Stomach smooth muscle (tissue), 2 donors: ENCODE data around the gene PTPRN2.

Experiments used
- H3K27ac ChIP-seq: one replicate; pipeline ENCODE4 v1.7.0; 2013; ENCODE audit warnings: mild to moderate bottlenecking, low read length, inconsistent platforms
- H3K27me3 ChIP-seq, 2 donors: one replicate each; pipeline ENCODE4 v1.7.0; 2013; ENCODE audit warnings: low read length in 2 of 2; ENCODE audit not compliant: insufficient read depth in 2 of 2, control insufficient read depth in 1 of 2
- H3K36me3 ChIP-seq, 2 donors: one replicate each; pipeline ENCODE4 v1.7.0; 2013; ENCODE audit warnings: low read length in 2 of 2; ENCODE audit not compliant: control insufficient read depth in 2 of 2, insufficient read depth in 2 of 2
- H3K4me1 ChIP-seq: one replicate; pipeline ENCODE4 v1.7.0; 2013; ENCODE audit warnings: low read length; ENCODE audit not compliant: control insufficient read depth, insufficient read depth
- H3K4me3 ChIP-seq, 2 donors: one replicate each; pipeline ENCODE4 v1.7.0; 2013; ENCODE audit warnings: low read length in 2 of 2
- H3K9ac ChIP-seq, 2 donors: one replicate each; pipeline ENCODE4 v1.7.0; 2013; ENCODE audit warnings: low read length in 2 of 2, mild to moderate bottlenecking in 1 of 2
- H3K9me3 ChIP-seq, 2 donors: one replicate each; pipeline ENCODE4 v1.7.0; 2013; ENCODE audit warnings: low read length in 2 of 2; ENCODE audit not compliant: control insufficient read depth in 2 of 2
- donor health status: healthy.
- donor health status: Pancreatic carcinoma.

Gene PTPRN2

GRCh38 chr7:158602041-158602440 lies 14.4 kb upstream of the PTPRN2 start:
- no peaks in the 10 kb centered on the region for H3K9me3 ChIP-seq
- H3K36me3 ChIP-seq: no peaks in the 10 kb centered on the region
- H3K4me3 ChIP-seq: no peak overlapping the region
- no peak overlapping the region for H3K27ac ChIP-seq
- no peaks in the 10 kb centered on the region for H3K27me3 ChIP-seq
- no peak overlapping the region for H3K9ac ChIP-seq
- H3K4me1 ChIP-seq: no peaks in the 10 kb centered on the region

GRCh38 chr7:158601090-158601489 lies 13.5 kb upstream of the PTPRN2 start:
- H3K9me3 ChIP-seq: no peaks in the 10 kb centered on the region
- no peaks in the 10 kb centered on the region for H3K27me3 ChIP-seq
- H3K4me1 ChIP-seq: no peaks in the 10 kb centered on the region
- H3K36me3 ChIP-seq: no peaks in the 10 kb centered on the region
- H3K4me3 ChIP-seq: no peak overlapping the region
- H3K9ac ChIP-seq: no peak overlapping the region
- no peak overlapping the region for H3K27ac ChIP-seq

GRCh38 chr7:158596745-158597144 lies 9.1 kb upstream of the PTPRN2 start:
- H3K9ac ChIP-seq: no peak overlapping the region
- peaks cover 0 to 2% of the 10 kb centered on the region in 2 donors for H3K27me3 ChIP-seq
- H3K4me1 ChIP-seq: peaks cover 3% of the 10 kb centered on the region
- H3K36me3 ChIP-seq: no peaks in the 10 kb centered on the region
- H3K27ac ChIP-seq: no peak overlapping the region
- no peak overlapping the region for H3K4me3 ChIP-seq
- peaks cover 0 to 6% of the 10 kb centered on the region in 2 donors for H3K9me3 ChIP-seq

GRCh38 chr7:158596309-158596708 lies 8.7 kb upstream of the PTPRN2 start:
- no peaks in the 10 kb centered on the region for H3K36me3 ChIP-seq
- no peak overlapping the region for H3K4me3 ChIP-seq
- peaks cover 3% of the 10 kb centered on the region for H3K4me1 ChIP-seq
- no peak overlapping the region for H3K9ac ChIP-seq
- H3K9me3 ChIP-seq: peaks cover 0 to 6% of the 10 kb centered on the region in 2 donors
- peaks cover 0 to 2% of the 10 kb centered on the region in 2 donors for H3K27me3 ChIP-seq
- H3K27ac ChIP-seq: no peak overlapping the region

- Histone ChIP-seq H3K9me3 (peaks cover 0 to 6% of the 10 kb centered on the region in 2 donors), H3K4me3 (peak overlapping the region in 1 of 2 donors; percentile 49), H3K27me3 (peaks cover 0 to 2% of the 10 kb centered on the region in 2 donors), H3K36me3 (no peaks in the 10 kb centered on the region), H3K27ac (peak overlapping the region; percentile 73), H3K9ac (peak overlapping the region in 1 of 2 donors; percentile 69), H3K4me1 (peaks cover 3% of the 10 kb centered on the region)
These were observed 7.4 kb upstream of the PTPRN2 start for GRCh38 chr7:158595068-158595467.

GRCh38 chr7:158592541-158592940 lies 4.9 kb upstream of the PTPRN2 start:
- Histone ChIP-seq H3K9me3 (peaks cover 0 to 6% of the 10 kb centered on the region in 2 donors), H3K9ac (no peak overlapping the region), H3K36me3 (no peaks in the 10 kb centered on the region), H3K4me3 (no peak overlapping the region), H3K27me3 (peaks cover 0 to 2% of the 10 kb centered on the region in 2 donors), H3K4me1 (peaks cover 5% of the 10 kb centered on the region), H3K27ac (no peak overlapping the region)

GRCh38 chr7:158591944-158592343 lies 4.3 kb upstream of the PTPRN2 start:
- Histone ChIP-seq H3K27ac (no peak overlapping the region), H3K4me1 (peaks cover 5% of the 10 kb centered on the region)

GRCh38 chr7:158590181-158590530 lies 2.5 kb upstream of the PTPRN2 start:
- Histone ChIP-seq H3K27ac (no peak overlapping the region), H3K9ac (no peak overlapping the region), H3K36me3 (no peaks in the 10 kb centered on the region), H3K4me3 (no peak overlapping the region), H3K27me3 (peaks cover 15 to 16% of the 10 kb centered on the region in 2 donors), H3K4me1 (peaks cover 16% of the 10 kb centered on the region), H3K9me3 (peaks cover 0 to 5% of the 10 kb centered on the region in 2 donors)

More at GRCh38 chr7:158591944-158592343, 4.3 kb upstream of the PTPRN2 start:
- no peaks in the 10 kb centered on the region for H3K36me3 ChIP-seq
- H3K27me3 ChIP-seq: peaks cover 0 to 2% of the 10 kb centered on the region in 2 donors
- H3K9ac ChIP-seq: no peak overlapping the region
- peaks cover 0 to 6% of the 10 kb centered on the region in 2 donors for H3K9me3 ChIP-seq
- no peak overlapping the region for H3K4me3 ChIP-seq

- H3K36me3 ChIP-seq: no peaks in the 10 kb centered on the region
- H3K9me3 ChIP-seq: peaks cover 0 to 3% of the 10 kb centered on the region in 2 donors
- no peak overlapping the region for H3K4me3 ChIP-seq
- H3K27me3 ChIP-seq: peaks cover 17 to 19% of the 10 kb centered on the region in 2 donors
- H3K9ac ChIP-seq: no peak overlapping the region
- no peak overlapping the region for H3K27ac ChIP-seq
- H3K4me1 ChIP-seq: peaks cover 14% of the 10 kb centered on the region
These were observed 2.0 kb upstream of the PTPRN2 start for GRCh38 chr7:158589653-158590052.

GRCh38 chr7:158588878-158589442 lies 1.3 kb upstream of the PTPRN2 start:
- peaks cover 24% of the 10 kb centered on the region in 2 donors for H3K27me3 ChIP-seq
- no peak overlapping the region for H3K4me3 ChIP-seq
- peaks cover 14% of the 10 kb centered on the region for H3K4me1 ChIP-seq
- H3K9ac ChIP-seq: no peak overlapping the region
- peaks cover 0 to 3% of the 10 kb centered on the region in 2 donors for H3K9me3 ChIP-seq
- no peak overlapping the region for H3K27ac ChIP-seq
- no peaks in the 10 kb centered on the region for H3K36me3 ChIP-seq

- no peak overlapping the region for H3K9ac ChIP-seq
- H3K36me3 ChIP-seq: no peaks in the 10 kb centered on the region
- peaks cover 31% of the 10 kb centered on the region in 2 donors for H3K27me3 ChIP-seq
- H3K4me1 ChIP-seq: peaks cover 14% of the 10 kb centered on the region
- no peak overlapping the region for H3K4me3 ChIP-seq
- no peak overlapping the region for H3K27ac ChIP-seq
- H3K9me3 ChIP-seq: peaks cover 0 to 3% of the 10 kb centered on the region in 2 donors
These were observed 658 bp upstream of the PTPRN2 start for GRCh38 chr7:158588085-158588877.
